ENCODE data around the gene RGS17. TPM values are rescaled to one million over a fixed set of nuclear protein-coding genes. Genes with fewer than 3 reads are reported as not detected.

Gene RGS17
- total and polyA plus RNA-seq, 10 of the 15 experiments (the other 5 are each of a cell fraction or from before 2014, with no cell fraction given) = 0.06 to 0.29 (median 0.14) TPM; not detected in 4

- SMC1A ChIA-PET (ENCODE audit: uncharacterized antibody, unreplicated experiment) = no interaction called here
- Histone ChIP-seq H3K36me3 (ENCODE audit: control insufficient read depth in 2 of 2, insufficient read depth in 2 of 2, low read length in 1 of 2) (no peaks in the 10 kb centered on the region), H3K4me2 (ENCODE audit: control insufficient read depth, insufficient read depth) (no peak overlapping the region), H3K9ac (ENCODE audit: control insufficient read depth, insufficient read depth, low read length) (no peak overlapping the region), H3K9me3 (replicated peaks; ENCODE audit: control insufficient read depth, insufficient read depth, low read length) (no peaks in the 10 kb centered on the region), H3K79me2 (ENCODE audit: control insufficient read depth, insufficient read depth, low read length) (no peaks in the 10 kb centered on the region), H3K4me1 (ENCODE audit: control insufficient read depth, insufficient read depth, low read length) (no peaks in the 10 kb centered on the region), H3K27me3 (replicated peaks in 1 of 2; ENCODE audit: control insufficient read depth in 2 of 2, insufficient read depth in 2 of 2, low read length in 1 of 2) (no peaks in the 10 kb centered on the region; a peak in 1 of 4 replicates), H2AFZ (ENCODE audit: control insufficient read depth, low read depth, low read length) (no peak overlapping the region), H4K20me1 (ENCODE audit: control insufficient read depth, insufficient read depth) (no peaks in the 10 kb centered on the region), H3K4me3 (no peak overlapping the region), H3K27ac (ENCODE audit: control insufficient read depth, insufficient read depth) (no peak overlapping the region)
- no peak for FAIRE-seq
- DNase-seq (ENCODE audit: low read depth, low spot score) = no peak
- in situ Hi-C loops (cut with MboI) (loop anchor here (10.0 kb wide), 1 partner anchor 256 kb away; no protein-coding TSS in a partner anchor), intact Hi-C loops (cut with micrococcal nuclease; ENCODE audit: unreplicated experiment) (no loop called here)
- POLR2A ChIA-PET = no interaction called here
- WGBS (ENCODE audit: insufficient coverage, insufficient replicate concordance, low lambda C conversion rate, missing lambda C conversion rate) = 42% methylated on average over 4 of the region's 4 CpGs
- no peak for TF ChIP-seq SMAD1 (IDR thresholded peaks at IDR 0.05; ENCODE audit: low read depth, partially characterized antibody)
- BruUV-seq (replicated peaks) = no TSS peak
- ATAC-seq = no peak
- RAD21 ChIA-PET (ENCODE audit: unreplicated experiment) = interaction anchor here (1.0 to 1.9 kb wide), 2 partner anchors 59 to 114 kb away, joined by 3 to 4 read pairs; no protein-coding TSS in a partner anchor
- CTCF ChIA-PET = interaction anchor here (1.0 kb wide), 1 partner anchor 59 kb away, joined by 3 read pairs; no protein-coding TSS in a partner anchor
These were observed 72.2 kb downstream of the RGS17 start for GRCh38 chr6:153058909-153059308.

GRCh38 chr6:153058291-153058690, 72.8 kb downstream of the RGS17 start:
- Histone ChIP-seq H3K9ac (ENCODE audit: control insufficient read depth, insufficient read depth, low read length) (no peak overlapping the region), H3K9me3 (replicated peaks; ENCODE audit: control insufficient read depth, insufficient read depth, low read length) (no peaks in the 10 kb centered on the region), H3K79me2 (ENCODE audit: control insufficient read depth, insufficient read depth, low read length) (no peaks in the 10 kb centered on the region), H4K20me1 (ENCODE audit: control insufficient read depth, insufficient read depth) (no peaks in the 10 kb centered on the region), H3K27ac (ENCODE audit: control insufficient read depth, insufficient read depth) (no peak overlapping the region), H2AFZ (ENCODE audit: control insufficient read depth, low read depth, low read length) (no peak overlapping the region), H3K4me2 (ENCODE audit: control insufficient read depth, insufficient read depth) (no peak overlapping the region), H3K4me1 (ENCODE audit: control insufficient read depth, insufficient read depth, low read length) (no peaks in the 10 kb centered on the region), H3K27me3 (replicated peaks in 1 of 2; ENCODE audit: control insufficient read depth in 2 of 2, insufficient read depth in 2 of 2, low read length in 1 of 2) (no peaks in the 10 kb centered on the region; a peak in 1 of 4 replicates), H3K36me3 (ENCODE audit: control insufficient read depth in 2 of 2, insufficient read depth in 2 of 2, low read length in 1 of 2) (no peaks in the 10 kb centered on the region), H3K4me3 (no peak overlapping the region)
- ChIA-PET RAD21 (ENCODE audit: unreplicated experiment) (no interaction called here), POLR2A (no interaction called here), SMC1A (ENCODE audit: uncharacterized antibody, unreplicated experiment) (no interaction called here), CTCF (no interaction called here)
- no peak for FAIRE-seq
- 26% methylated on average over 4 of the region's 4 CpGs for WGBS (ENCODE audit: insufficient coverage, insufficient replicate concordance, low lambda C conversion rate, missing lambda C conversion rate)
- no TSS peak for BruUV-seq (replicated peaks)
- intact Hi-C loops (cut with micrococcal nuclease; ENCODE audit: unreplicated experiment) (no loop called here), in situ Hi-C loops (cut with MboI) (loop anchor here (10.0 kb wide), 1 partner anchor 257 kb away; no protein-coding TSS in a partner anchor)
- ATAC-seq = no peak
- DNase-seq (ENCODE audit: low read depth, low spot score) = no peak
- TF ChIP-seq E2F4 (IDR thresholded peaks at IDR 0.05; ENCODE audit: low read depth, low read length) (no peak), IKZF1 (conservative IDR thresholded peaks at IDR 0.05) (no peak), SP1 (IDR thresholded peaks at IDR 0.05; ENCODE audit: low read depth, low read length) (no peak), CBFB (IDR thresholded peaks at IDR 0.05; ENCODE audit: low read depth) (no peak), RAD51 (IDR thresholded peaks at IDR 0.05) (no peak), NKRF (conservative IDR thresholded peaks at IDR 0.05) (no peak), USF2 (IDR thresholded peaks at IDR 0.05; ENCODE audit: borderline replicate concordance, low read depth, low read length) (no peak), KLF5 (IDR thresholded peaks at IDR 0.05; ENCODE audit: partially characterized antibody) (no peak), YBX1 (IDR thresholded peaks at IDR 0.05) (no peak), SREBF2 (IDR thresholded peaks at IDR 0.05; ENCODE audit: low read length) (no peak), SMC3 (IDR thresholded peaks at IDR 0.05; ENCODE audit: borderline replicate concordance, low read length) (no peak), RUNX3 (IDR thresholded peaks at IDR 0.05; ENCODE audit: low read length) (no peak), ATF2 (IDR thresholded peaks at IDR 0.05; ENCODE audit: low read length) (no peak)
